Measurements from ENCODE around the gene ACIN1. TPM values are rescaled to one million over a fixed set of nuclear protein-coding genes. Genes with fewer than 3 reads are reported as not detected.
A peak's percentile ranks its signal among the peaks of the same experiment; 100 is the strongest.

The ACIN1 gene
- total and polyA plus RNA-seq, 2 of the 13 experiments (the other 11 are each of a cell fraction or from before 2014, with no cell fraction given): 165 to 183 TPM

GRCh38 chr14:23071244-23071920, 23.6 kb downstream of the ACIN1 start (continued):
- TF ChIP-seq ZNF138 (CRISPR knock-in tag; IDR thresholded peaks at IDR 0.05; ENCODE audit: low read depth): 0 out of 2 replicates have a peak, but pooled peaks have one; percentile 21
- TF ChIP-seq GLMP (CRISPR knock-in tag; IDR thresholded peaks at IDR 0.05; ENCODE audit: borderline replicate concordance): no peak
- TF ChIP-seq MLXIP (CRISPR knock-in tag; IDR thresholded peaks at IDR 0.05; ENCODE audit: borderline replicate concordance): no peak
- 0 out of 2 replicates have a peak, but pooled peaks have one; percentile 79 for TF ChIP-seq ZBTB3 (CRISPR knock-in tag; IDR thresholded peaks at IDR 0.05; ENCODE audit: borderline replicate concordance, low read depth)
- no peak for TF ChIP-seq NCOA5 (CRISPR knock-in tag; IDR thresholded peaks at IDR 0.05)
- no peak for TF ChIP-seq STAG1 (CRISPR knock-in tag; IDR thresholded peaks at IDR 0.05)
- TF ChIP-seq ISL2 (CRISPR knock-in tag; IDR thresholded peaks at IDR 0.05): no peak
- TF ChIP-seq SATB2 (CRISPR knock-in tag; IDR thresholded peaks at IDR 0.05): no peak
- TF ChIP-seq TFE3 (CRISPR knock-in tag; IDR thresholded peaks at IDR 0.05): peak; percentile 45; the same call in 1 of the 2 replicates
- TF ChIP-seq ZNF451 (CRISPR knock-in tag; IDR thresholded peaks at IDR 0.05): peak; percentile 90
- TF ChIP-seq ZNF256 (CRISPR knock-in tag; conservative IDR thresholded peaks at IDR 0.05): no peak
- no peak for TF ChIP-seq ETS1 (CRISPR knock-in tag; IDR thresholded peaks at IDR 0.05)
- no peak for TF ChIP-seq PCBP2 (optimal IDR thresholded peaks at IDR 0.05; ENCODE audit: low read depth, low read length, poor library complexity, severe bottlenecking)
- TF ChIP-seq ZNF10 (CRISPR knock-in tag; IDR thresholded peaks at IDR 0.05; ENCODE audit: borderline replicate concordance, low read depth): no peak
- TF ChIP-seq ZNF503 (CRISPR knock-in tag; IDR thresholded peaks at IDR 0.05): no peak; the same call in 1 of the 2 replicates
- peak; percentile 87; the same call in 1 of the 2 replicates for TF ChIP-seq ZNF124 (CRISPR knock-in tag; IDR thresholded peaks at IDR 0.05)
- no peak for TF ChIP-seq FOXO4 (CRISPR knock-in tag; conservative IDR thresholded peaks at IDR 0.05)
- TF ChIP-seq CHD4 (IDR thresholded peaks at IDR 0.05; ENCODE audit: borderline replicate concordance, low read length): no peak
- no peak for TF ChIP-seq ZNF354B (CRISPR knock-in tag; IDR thresholded peaks at IDR 0.05)

All from HepG2 (cell line).